Measurements from ENCODE around the gene NINJ1. TPM values are rescaled to one million over a fixed set of nuclear protein-coding genes. Genes with fewer than 3 reads are reported as not detected.

NINJ1 gene
- total and polyA plus RNA-seq, 2 of the 13 experiments (the other 11 are each of a cell fraction or from before 2014, with no cell fraction given): 81.2 to 92.1 TPM

GRCh38 chr9:93159601-93160471, 25.8 kb upstream of the NINJ1 start (continued):
- TF ChIP-seq ZNF782 (CRISPR knock-in tag; IDR thresholded peaks at IDR 0.05; ENCODE audit: borderline replicate concordance) (no peak), ZBTB38 (CRISPR knock-in tag; IDR thresholded peaks at IDR 0.05) (peak; percentile 65; the same call in 1 of the 2 replicates), BCL6 (CRISPR knock-in tag; IDR thresholded peaks at IDR 0.05) (0 out of 2 replicates have a peak, but pooled peaks have one; percentile 12), ZNF788 (CRISPR knock-in tag; IDR thresholded peaks at IDR 0.05; ENCODE audit: borderline replicate concordance) (peak; percentile 19; the same call in 1 of the 2 replicates), ZNF260 (CRISPR knock-in tag; IDR thresholded peaks at IDR 0.05; ENCODE audit: borderline replicate concordance, low read depth) (no peak), ZNF281 (CRISPR knock-in tag; IDR thresholded peaks at IDR 0.05; ENCODE audit: borderline replicate concordance) (peak; percentile 25; the same call in 1 of the 2 replicates), HDAC2 (CRISPR knock-in tag; IDR thresholded peaks at IDR 0.05) (peak; percentile 46; the same call in 1 of the 2 replicates), ZNF562 (CRISPR knock-in tag; IDR thresholded peaks at IDR 0.05; ENCODE audit: borderline replicate concordance) (no peak), XRCC5 (optimal IDR thresholded peaks at IDR 0.05; ENCODE audit: low read length) (peak; percentile 80), MATR3 (CRISPR knock-in tag; IDR thresholded peaks at IDR 0.05) (no peak), NR3C1 (CRISPR knock-in tag; IDR thresholded peaks at IDR 0.05) (no peak), ZNF124 (CRISPR knock-in tag; IDR thresholded peaks at IDR 0.05) (0 out of 2 replicates have a peak, but pooled peaks have one; percentile 43), MTERF4 (CRISPR knock-in tag; IDR thresholded peaks at IDR 0.05) (no peak), HMGA1 (CRISPR knock-in tag; conservative IDR thresholded peaks at IDR 0.05) (no peak), SYNCRIP (IDR thresholded peaks at IDR 0.05; ENCODE audit: insufficient read depth, low read depth, low read length) (no peak), ZSCAN20 (CRISPR knock-in tag; IDR thresholded peaks at IDR 0.05; ENCODE audit: borderline replicate concordance) (no peak), REL (CRISPR knock-in tag; conservative IDR thresholded peaks at IDR 0.05) (no peak), PPARG (CRISPR knock-in tag; conservative IDR thresholded peaks at IDR 0.05) (peak; percentile 48; the same call in 1 of the 2 replicates), CENPT (CRISPR knock-in tag; IDR thresholded peaks at IDR 0.05; ENCODE audit: low read depth) (no peak), ZNF737 (CRISPR knock-in tag; IDR thresholded peaks at IDR 0.05; ENCODE audit: borderline replicate concordance) (no peak), ZNF740 (CRISPR knock-in tag; IDR thresholded peaks at IDR 0.05) (no peak; the same call in none of the 2 replicates), ZNF3 (CRISPR knock-in tag; IDR thresholded peaks at IDR 0.05) (peak; percentile 85), CHCHD3 (CRISPR knock-in tag; IDR thresholded peaks at IDR 0.05) (no peak), ZMYM4 (CRISPR knock-in tag; IDR thresholded peaks at IDR 0.05) (peak; percentile 51; the same call in 1 of the 2 replicates), ZNF772 (CRISPR knock-in tag; IDR thresholded peaks at IDR 0.05) (no peak), HMG20B (CRISPR knock-in tag; conservative IDR thresholded peaks at IDR 0.05) (no peak), ZNF547 (CRISPR knock-in tag; IDR thresholded peaks at IDR 0.05) (0 out of 2 replicates have a peak, but pooled peaks have one; percentile 21)
